B cell (primary cell): Measurements from ENCODE around the gene ZNF410.

Experiments
- CTCF ChIP-seq: fragments of 200-600 bp; IDR thresholded peaks from one replicate; pipeline ENCODE4 v1.8.0; 2022; ENCODE audit warnings: antibody characterized with exemption, mild to moderate bottlenecking
- EZH2 ChIP-seq: IDR thresholded peaks from 2 replicates; pipeline ENCODE4 v1.6.1; 2012; ENCODE audit warnings: borderline replicate concordance, low read depth, mild to moderate bottlenecking, moderate library complexity, low read length; ENCODE audit not compliant: insufficient read depth, poor library complexity, severe bottlenecking

GRCh38 chr14:73877790-73878189 is 8.9 kb upstream of the ZNF410 start:
- TF ChIP-seq CTCF: no peak
- no peak for TF ChIP-seq EZH2
